Activated CD8-positive, alpha-beta memory T cell treated with anti-CD3 and anti-CD28 coated beads for 36 hours (primary cell): ENCODE results near the gene MAPRE3. TPM values are rescaled to one million over a fixed set of nuclear protein-coding genes. Genes with fewer than 3 reads are reported as not detected.

Source experiments
- CTCF ChIA-PET: fragments of 350-600 bp; sonication (Branson Sonifier 250); formaldehyde crosslinking; loops from one replicate; lab custom pipeline; 2021; ENCODE audit warnings: antibody characterized with exemption; lab: Charles Lee
- POLR2A ChIA-PET: fragments of 350-600 bp; sonication (Branson Sonifier 250); formaldehyde crosslinking; loops from one replicate; lab custom pipeline; 2021; ENCODE audit warnings: antibody characterized with exemption; lab: Charles Lee
- total RNA-seq, 2 experiments: library from RNA; stranded (reverse); gene quantifications; one replicate each; pipeline ENCODE4 v1.2.3, GENCODE V29; 2021

MAPRE3 gene
- total RNA-seq, 2 experiments from 2014 or later, result 2.4 to 3.8 TPM

- CTCF ChIA-PET, result interaction anchor here (1.4 kb wide), 1 partner anchor 25 kb away, joined by 3 read pairs; no protein-coding TSS in a partner anchor
- POLR2A ChIA-PET, result interaction anchor here (1.0 kb wide), 1 partner anchor 82 kb away, joined by 3 read pairs; the partner anchor contains the start of gene ABHD1
These were observed 71.8 kb downstream of the MAPRE3 start for GRCh38 chr2:27042159-27042661.

GRCh38 chr2:27042985-27043634, 72.7 kb downstream of the MAPRE3 start:
- ChIA-PET POLR2A (interaction anchor here (1.0 kb wide), 1 partner anchor 81 kb away, joined by 3 read pairs; the partner anchor contains the start of gene ABHD1), CTCF (interaction anchor here (1.4 kb wide), 1 partner anchor 26 kb away, joined by 3 read pairs; no protein-coding TSS in a partner anchor)

GRCh38 chr2:27049422-27050280, 79.2 kb downstream of the MAPRE3 start:
- POLR2A ChIA-PET, result interaction anchor here (0.8 to 2.9 kb wide), 6 partner anchors 10 to 84 kb away, joined by 3 to 12 read pairs (median 4); partner anchors contain the start of genes PREB and TMEM214
- CTCF ChIA-PET, result interaction anchor here (0.8 to 2.7 kb wide), 6 partner anchors 10 to 254 kb away, joined by 3 to 17 read pairs (median 4); partner anchors contain the start of gene OST4

GRCh38 chr2:27050281-27050995, 80.0 kb downstream of the MAPRE3 start:
- ChIA-PET CTCF (interaction anchor here (0.6 to 2.7 kb wide), 10 partner anchors 11 to 454 kb away, joined by 3 to 17 read pairs (median 3); partner anchors contain the start of genes KHK and OST4), POLR2A (interaction anchor here (0.5 to 2.9 kb wide), 10 partner anchors 11 to 84 kb away, joined by 3 to 12 read pairs (median 4); partner anchors contain the start of genes OST4, PREB and TMEM214)

GRCh38 chr2:27050996-27051901, 80.8 kb downstream of the MAPRE3 start, which contains the start of gene AGBL5:
Gene AGBL5, plus strand, starts transcription at chr2:27051668. Its CDS starts 1,291 bp downstream, at chr2:27052959.
- ChIA-PET POLR2A (interaction anchor here (0.6 to 2.9 kb wide), 13 partner anchors 9 to 162 kb away, joined by 3 to 12 read pairs (median 3); partner anchors contain the start of genes OST4, PREB and TMEM214), CTCF (interaction anchor here (0.6 to 2.7 kb wide), 10 partner anchors 12 to 453 kb away, joined by 3 to 17 read pairs (median 4); partner anchors contain the start of genes KHK and OST4)

- CTCF ChIA-PET, result interaction anchor here (1.0 to 2.7 kb wide), 5 partner anchors 20 to 35 kb away, joined by 3 to 17 read pairs (median 5); partner anchors contain the start of genes KHK and OST4
- POLR2A ChIA-PET, result interaction anchor here (0.9 to 2.9 kb wide), 7 partner anchors 8 to 161 kb away, joined by 3 to 12 read pairs (median 3); partner anchors contain the start of genes OST4, PREB and TMEM214
These were observed 81.6 kb downstream of the MAPRE3 start for GRCh38 chr2:27051902-27052645.

- ChIA-PET CTCF (no interaction called here), POLR2A (no interaction called here)
These were observed 82.9 kb downstream of the MAPRE3 start for GRCh38 chr2:27053321-27053720.

GRCh38 chr2:27053776-27054175, 83.3 kb downstream of the MAPRE3 start:
- ChIA-PET CTCF (no interaction called here), POLR2A (no interaction called here)

GRCh38 chr2:27054721-27055120, 84.3 kb downstream of the MAPRE3 start:
- CTCF ChIA-PET, result no interaction called here
- POLR2A ChIA-PET, result no interaction called here

GRCh38 chr2:27057184-27057583, 86.7 kb downstream of the MAPRE3 start:
- CTCF ChIA-PET, result interaction anchor here (0.7 kb wide), 1 partner anchor 163 kb away, joined by 3 read pairs; no protein-coding TSS in a partner anchor
- POLR2A ChIA-PET, result no interaction called here

- POLR2A ChIA-PET, result interaction anchor here (1.3 kb wide), 1 partner anchor 13 kb away, joined by 5 read pairs; the partner anchor contains the start of gene OST4
- CTCF ChIA-PET, result interaction anchor here (1.0 kb wide), 1 partner anchor 27 kb away, joined by 4 read pairs; no protein-coding TSS in a partner anchor
These were observed 87.8 kb downstream of the MAPRE3 start for GRCh38 chr2:27058210-27058609.

GRCh38 chr2:27059141-27059820, 88.8 kb downstream of the MAPRE3 start:
- POLR2A ChIA-PET, result interaction anchor here (1.3 kb wide), 1 partner anchor 12 kb away, joined by 5 read pairs; the partner anchor contains the start of gene OST4
- CTCF ChIA-PET, result no interaction called here

- ChIA-PET CTCF (no interaction called here), POLR2A (interaction anchor here (0.9 to 1.3 kb wide), 2 partner anchors 9 to 22 kb away, joined by 3 read pairs; partner anchors contain the start of gene AGBL5)
These were observed 89.9 kb downstream of the MAPRE3 start for GRCh38 chr2:27060323-27060722.

- ChIA-PET POLR2A (no interaction called here), CTCF (interaction anchor here (1.1 kb wide), 1 partner anchor 15 kb away, joined by 3 read pairs; no protein-coding TSS in a partner anchor)
These were observed 94.7 kb downstream of the MAPRE3 start for GRCh38 chr2:27065128-27065527.

- ChIA-PET CTCF (interaction anchor here (0.6 kb wide), 1 partner anchor 236 kb away, joined by 3 read pairs; no protein-coding TSS in a partner anchor), POLR2A (interaction anchor here (0.6 to 0.7 kb wide), 2 partner anchors 71 to 143 kb away, joined by 3 to 15 read pairs; no protein-coding TSS in a partner anchor)
These were observed 96.9 kb downstream of the MAPRE3 start for GRCh38 chr2:27067385-27067784.
